Nucleus accumbens (tissue), 56 donors: ENCODE results near the gene HLA-F.

Experiments used
- DNase-seq, 56 donors: peaks; one replicate each; lab custom pipeline; 2025; lab: John Stamatoyannopoulos, UW

Gene HLA-F

GRCh38 chr6:29723262-29723665, at the start of gene HLA-F:
TSS of gene HLA-F (plus strand) at chr6:29723434. CDS start at chr6:29723464, 30 bp downstream.
- DNase-seq = peak in 55 of 56 donors; percentile 26 to 94 (median 69)

GRCh38 chr6:29674008-29674407, 49.2 kb upstream of the HLA-F start:
- DNase-seq = no peak

DNA sequence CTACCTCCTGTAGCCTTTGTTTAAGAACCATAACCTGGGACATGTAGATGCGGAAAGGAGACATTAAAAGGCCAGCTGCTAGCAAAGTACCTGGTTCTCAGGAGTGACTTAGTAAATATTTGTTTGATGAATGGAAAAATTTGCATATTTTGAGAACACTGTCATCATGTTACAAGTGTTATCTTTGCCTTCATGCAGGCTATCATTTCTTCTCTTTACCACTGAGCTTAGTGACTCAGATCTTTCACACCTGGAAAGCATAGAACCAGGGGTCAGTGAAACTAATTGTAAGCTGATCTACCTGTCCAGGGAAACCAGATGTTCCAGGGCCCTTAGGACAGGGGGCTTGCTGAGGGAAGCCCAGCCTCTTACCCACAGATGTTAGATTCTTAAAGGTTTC, 47.7 kb upstream of the HLA-F start:
- DNase-seq = no peak

DNA sequence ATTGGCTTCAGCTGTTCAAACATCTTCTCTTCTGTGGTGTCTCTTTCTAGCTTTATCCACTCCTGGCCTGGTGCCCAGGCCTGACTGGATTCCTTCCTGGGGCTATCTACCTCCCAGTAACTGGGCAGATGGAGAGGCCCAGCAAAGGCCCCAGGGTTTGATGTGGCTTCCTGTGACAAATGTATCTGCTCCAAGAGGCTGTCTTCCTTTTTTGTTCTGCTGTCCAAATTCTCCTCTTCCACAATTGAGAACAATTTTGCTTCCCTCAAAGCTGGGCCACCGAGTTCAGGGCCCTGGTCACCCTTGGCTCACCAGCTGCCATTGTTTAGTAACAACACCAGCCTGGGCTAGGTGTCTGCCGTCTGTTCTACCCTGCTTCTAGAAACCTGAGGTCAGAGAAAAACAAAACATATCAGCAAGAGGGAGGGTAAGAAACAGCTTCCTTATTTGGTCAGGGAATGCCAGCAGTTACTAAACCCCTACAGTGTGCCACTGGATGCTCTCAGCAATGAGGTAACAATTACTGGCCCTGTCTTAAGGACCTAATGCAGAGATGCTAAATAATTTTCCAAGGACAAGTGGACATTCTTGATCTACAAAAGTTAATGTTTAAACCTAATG, 46.1 kb upstream of the HLA-F start:
- DNase-seq = no peak

- DNase-seq = no peak
Observed at GRCh38 chr6:29678114-29678513, 45.1 kb upstream of the HLA-F start.

- no peak for DNase-seq
Observed at GRCh38 chr6:29679962-29680361, 43.3 kb upstream of the HLA-F start.

GRCh38 chr6:29680416-29680815, 42.8 kb upstream of the HLA-F start:
- no peak for DNase-seq

- no peak for DNase-seq
Observed at GRCh38 chr6:29680904-29681303, 42.3 kb upstream of the HLA-F start, which contains the start of gene ZFP57. TSS of gene ZFP57 (minus strand) at chr6:29681152. CDS start at chr6:29677003, 4,149 bp downstream.

DNA sequence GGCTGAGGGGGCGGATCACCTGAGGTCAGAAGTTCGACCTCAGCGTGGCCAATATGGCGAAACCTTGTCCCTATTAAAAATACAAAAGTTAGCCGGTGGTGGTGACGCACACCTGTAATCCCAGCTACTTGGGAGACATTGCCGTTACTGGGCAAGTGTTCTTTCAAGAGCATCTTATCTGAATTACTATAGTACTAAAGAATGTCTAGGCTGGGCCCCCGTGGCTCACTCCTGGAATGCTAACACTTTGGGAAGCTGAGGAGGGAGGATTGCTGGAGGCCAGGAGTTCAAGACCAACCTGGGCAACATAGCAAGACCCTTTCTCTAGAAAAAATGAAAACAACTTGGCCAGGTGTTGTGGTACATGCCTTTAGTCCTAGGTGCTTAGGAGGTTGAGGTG, 41.4 kb upstream of the HLA-F start:
- no peak for DNase-seq

- DNase-seq = peak in 23 of 56 donors; percentile 1 to 57 (median 28)
Observed at GRCh38 chr6:29685718-29686326, 37.4 kb upstream of the HLA-F start.

DNA sequence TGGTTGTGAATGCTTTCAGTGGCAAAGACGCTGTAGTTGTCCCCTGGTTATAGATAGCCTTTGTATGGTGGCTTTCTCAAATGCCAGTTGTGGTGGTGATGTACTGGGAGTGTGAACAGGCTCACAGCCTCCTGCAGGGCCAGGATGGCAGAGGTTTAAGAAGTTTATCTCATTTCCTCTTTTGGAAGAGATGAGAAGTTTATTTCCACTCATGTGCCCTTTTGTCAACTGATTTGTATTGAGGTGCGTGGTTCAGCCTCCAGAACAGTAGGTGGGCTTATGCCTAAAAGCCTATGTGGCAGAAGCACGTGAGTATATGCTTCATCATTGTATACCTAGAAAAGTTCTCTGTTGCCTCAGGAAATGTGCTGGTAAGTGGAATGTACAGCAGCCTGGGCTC, 28.6 kb upstream of the HLA-F start:
- no peak for DNase-seq

DNA sequence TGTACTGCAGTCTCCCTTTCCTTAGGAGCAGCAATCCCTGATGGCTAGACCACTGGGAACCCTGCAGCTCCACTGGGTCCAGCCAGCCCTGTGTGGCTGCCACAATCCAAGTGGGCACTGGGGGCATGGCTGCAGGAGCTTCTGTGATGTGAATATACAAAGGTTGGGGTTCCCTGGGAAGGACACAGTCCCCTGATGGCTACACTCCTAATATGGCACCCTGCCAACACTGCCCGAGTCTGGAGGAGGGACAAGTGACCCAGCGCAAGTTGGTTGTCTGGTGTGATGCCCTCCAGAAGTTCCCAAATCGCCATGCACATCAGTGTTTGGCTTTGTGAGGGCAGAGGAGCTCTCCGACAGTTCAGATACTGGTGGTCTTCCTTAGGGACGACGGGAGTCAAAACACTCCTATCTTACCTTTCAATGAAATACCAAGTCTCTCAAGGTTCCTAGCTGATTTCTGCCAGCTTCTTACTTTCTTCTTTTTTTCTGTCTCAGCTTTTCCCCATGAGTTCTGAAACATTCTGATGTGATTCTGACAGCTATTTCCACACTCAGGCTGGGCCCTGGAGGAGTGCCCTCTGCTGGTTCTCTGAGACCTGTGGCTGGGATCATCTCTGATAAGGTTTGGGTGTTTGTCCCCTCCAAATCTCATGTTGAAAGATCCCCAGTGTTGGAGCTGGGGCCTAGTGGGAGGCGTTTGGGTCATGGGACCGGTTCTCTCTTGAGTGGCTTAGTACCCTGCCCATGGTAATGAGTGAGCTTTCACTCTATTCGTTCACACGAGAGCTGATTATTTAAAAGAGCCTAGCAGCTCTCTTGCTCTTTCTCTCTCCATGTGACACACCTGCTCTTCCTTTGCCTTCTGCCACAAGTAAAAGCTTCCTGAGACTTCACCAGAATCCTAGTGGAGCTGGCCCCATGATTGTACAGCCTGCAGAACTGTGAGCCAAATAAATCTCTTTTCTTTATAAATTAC, 26.8 kb upstream of the HLA-F start:
- peak in 16 of 56 donors; percentile 1 to 65 (median 8) for DNase-seq

- DNase-seq = peak in 21 of 56 donors; percentile 2 to 69 (median 27)
Observed at GRCh38 chr6:29702519-29703103, 20.6 kb upstream of the HLA-F start.

DNA sequence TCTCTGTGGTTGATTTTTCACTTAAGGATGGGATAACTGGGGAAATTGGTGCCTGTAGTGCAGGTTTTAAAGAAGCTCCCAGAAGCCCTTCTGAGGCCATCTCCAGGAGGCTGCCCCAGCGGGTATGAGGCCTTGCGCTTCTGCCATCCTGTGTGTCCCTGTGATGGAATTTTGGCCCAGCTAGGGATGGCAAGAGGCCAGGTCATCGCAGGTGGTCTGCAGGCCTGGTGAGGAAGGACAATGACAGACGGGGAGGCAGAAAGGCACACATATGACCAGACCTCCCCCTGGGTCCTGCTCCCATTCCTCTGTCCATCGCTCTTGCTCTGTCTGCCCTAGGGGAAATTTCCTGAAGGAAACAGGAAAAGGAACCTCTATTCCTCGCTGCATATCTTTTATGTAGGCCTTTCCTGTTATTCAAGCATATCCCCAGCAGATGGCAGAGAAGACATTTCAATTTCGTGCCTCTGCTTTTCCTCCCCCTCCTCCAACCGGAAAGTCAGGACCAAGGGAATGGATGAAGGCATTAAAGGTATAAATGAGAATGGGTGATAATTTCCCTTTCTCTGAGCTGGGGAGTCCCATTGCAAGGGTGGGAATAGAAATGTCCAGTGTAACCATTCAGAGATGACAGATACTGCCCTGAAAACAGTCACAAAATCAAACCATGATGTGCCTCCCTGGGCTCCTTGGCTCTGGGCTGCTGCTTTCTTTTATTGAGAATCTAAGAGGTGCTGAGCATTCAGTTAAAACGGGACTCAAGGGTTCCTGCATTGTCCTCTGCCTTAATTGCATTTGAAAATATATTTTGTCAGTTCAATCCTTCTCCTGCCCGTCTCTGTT, 17.6 kb upstream of the HLA-F start:
- DNase-seq = peak in 27 of 56 donors; percentile 1 to 45 (median 22)

DNA sequence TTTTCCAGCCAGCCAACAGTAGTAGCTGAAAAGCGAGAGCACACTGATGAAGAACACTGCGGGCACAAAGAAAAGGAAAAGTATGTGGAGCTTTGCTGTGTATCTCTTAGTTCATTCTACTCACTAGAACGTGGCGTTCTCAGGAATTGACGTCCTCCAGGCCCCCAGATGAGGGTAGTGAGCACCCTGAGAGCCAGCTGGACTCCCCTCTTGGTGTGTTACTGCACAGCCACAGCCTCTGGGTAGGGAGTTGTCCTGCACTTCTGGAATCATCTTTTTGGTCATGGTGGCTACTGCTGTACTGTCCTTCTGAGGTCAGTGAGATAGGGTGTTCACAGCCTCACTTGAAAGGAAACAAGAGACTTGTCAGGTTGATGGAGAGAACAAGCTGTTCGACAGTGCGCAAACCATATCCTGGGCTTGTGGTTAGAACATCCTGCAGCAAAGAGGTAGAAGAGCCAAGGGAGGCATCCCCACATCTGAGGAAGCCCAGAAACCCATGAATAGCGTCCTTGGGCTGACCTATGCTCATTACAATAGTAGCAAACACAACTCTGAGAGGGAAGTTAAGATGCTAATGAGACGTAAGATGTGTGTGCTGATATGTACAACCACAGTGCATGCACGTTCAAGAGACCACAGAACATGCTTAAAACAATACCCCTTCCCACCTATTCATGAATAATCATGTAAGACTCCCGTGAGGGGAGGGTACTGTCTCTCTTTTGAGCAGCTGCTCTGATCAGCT, 14.6 kb upstream of the HLA-F start:
- no peak for DNase-seq

- no peak for DNase-seq
Observed at GRCh38 chr6:29709188-29709587, 14.0 kb upstream of the HLA-F start.

- DNase-seq = no peak
Observed at GRCh38 chr6:29710281-29710941, 12.8 kb upstream of the HLA-F start.

DNA sequence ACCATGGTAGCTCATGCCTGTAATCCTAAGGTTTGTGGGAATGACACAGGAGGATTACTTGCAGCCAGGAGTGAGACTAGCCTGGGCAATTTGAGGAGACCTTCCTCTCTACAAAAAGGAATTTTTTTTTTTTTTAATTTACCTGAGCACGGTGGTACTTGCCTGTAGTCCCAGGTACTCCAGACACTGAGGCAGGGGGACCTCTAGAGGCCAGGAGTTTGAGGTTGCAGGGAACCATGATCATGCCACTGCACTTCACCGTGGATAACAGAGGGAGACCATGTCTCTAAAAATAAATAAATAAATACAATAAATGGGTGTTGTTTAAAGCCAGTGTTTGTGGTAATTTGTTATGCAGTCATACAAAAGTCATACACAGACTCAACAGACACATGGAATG, 2.4 kb upstream of the HLA-F start:
- DNase-seq = no peak
